Activated gamma-delta T cell treated with anti-CD3 and anti-CD28 coated beads, Interleukin-2, amount 50 U/mL, for 16 hours (primary cell): ENCODE data around the gene DEFB128.

Experiments used
- DNase-seq: peaks from one replicate; pipeline ENCODE4 v3.0.0-alpha.2; 2020; ENCODE audit warnings: low read depth

DEFB128 gene

GRCh38 chr20:152131-152530 lies 37.4 kb downstream of the DEFB128 start:
- no peak for DNase-seq

GRCh38 chr20:145877-146276 lies 43.6 kb downstream of the DEFB128 start:
- DNase-seq: no peak

GRCh38 chr20:142290-142689 lies 47.2 kb downstream of the DEFB128 start, which contains the start of gene DEFB126:
Gene DEFB126 (plus strand): TSS chr20:142590. CDS start chr20:142629, 39 bp downstream.
- DNase-seq: no peak
